ENCODE data around the gene TARS2. TPM values are rescaled to one million over a fixed set of nuclear protein-coding genes. Genes with fewer than 3 reads are reported as not detected.
A peak's percentile ranks its signal among the peaks of the same experiment; 100 is the strongest.

The TARS2 gene
- total RNA-seq, 1 experiment from 2014 or later = 40.4 TPM

- DNase-seq (ENCODE audit: extremely low read depth, low read depth) = peak; percentile 69
Measured at GRCh38 chr1:150507912-150508864, 21.0 kb downstream of the TARS2 start, which contains the start of gene ECM1. Gene ECM1 (plus strand): TSS chr1:150508109. CDS start chr1:150508210, 101 bp downstream.

GRCh38 chr1:150508982-150509381 lies 21.8 kb downstream of the TARS2 start:
- no peak for DNase-seq (ENCODE audit: extremely low read depth, low read depth)

GRCh38 chr1:150511551-150511950 lies 24.3 kb downstream of the TARS2 start:
- no peak for DNase-seq (ENCODE audit: extremely low read depth, low read depth)

- no peak for DNase-seq (ENCODE audit: extremely low read depth, low read depth)
Measured at GRCh38 chr1:150511985-150512660, 24.9 kb downstream of the TARS2 start.

GRCh38 chr1:150512846-150513245 lies 25.6 kb downstream of the TARS2 start:
- DNase-seq (ENCODE audit: extremely low read depth, low read depth) = no peak

- DNase-seq (ENCODE audit: extremely low read depth, low read depth) = no peak
Measured at GRCh38 chr1:150513351-150513791, 26.2 kb downstream of the TARS2 start.

- DNase-seq (ENCODE audit: extremely low read depth, low read depth) = no peak
Measured at GRCh38 chr1:150514260-150514659, 27.0 kb downstream of the TARS2 start.

GRCh38 chr1:150514913-150515327 lies 27.7 kb downstream of the TARS2 start:
- DNase-seq (ENCODE audit: extremely low read depth, low read depth) = no peak

GRCh38 chr1:150515328-150516049 lies 28.3 kb downstream of the TARS2 start, which contains the start of gene FALEC:
Gene FALEC (plus strand): TSS chr1:150515752.
- peak; percentile 97 for DNase-seq (ENCODE audit: extremely low read depth, low read depth)

- no peak for DNase-seq (ENCODE audit: extremely low read depth, low read depth)
Measured at GRCh38 chr1:150516050-150516591, 28.9 kb downstream of the TARS2 start.

- DNase-seq (ENCODE audit: extremely low read depth, low read depth) = no peak
Measured at GRCh38 chr1:150516616-150517015, 29.4 kb downstream of the TARS2 start.

GRCh38 chr1:150521196-150521968 lies 34.2 kb downstream of the TARS2 start:
- no peak for DNase-seq (ENCODE audit: extremely low read depth, low read depth)

- DNase-seq (ENCODE audit: extremely low read depth, low read depth) = no peak
Measured at GRCh38 chr1:150525348-150525747, 38.1 kb downstream of the TARS2 start.

- no peak for DNase-seq (ENCODE audit: extremely low read depth, low read depth)
Measured at GRCh38 chr1:150528196-150528595, 41.0 kb downstream of the TARS2 start.

- no peak for DNase-seq (ENCODE audit: extremely low read depth, low read depth)
Measured at GRCh38 chr1:150529017-150529416, 41.8 kb downstream of the TARS2 start.

- DNase-seq (ENCODE audit: extremely low read depth, low read depth) = no peak
Measured at GRCh38 chr1:150530491-150531159, 43.4 kb downstream of the TARS2 start.

- DNase-seq (ENCODE audit: extremely low read depth, low read depth) = no peak
Measured at GRCh38 chr1:150532860-150533259, 45.6 kb downstream of the TARS2 start.

GRCh38 chr1:150534002-150534401 lies 46.8 kb downstream of the TARS2 start:
- DNase-seq (ENCODE audit: extremely low read depth, low read depth) = no peak

Data from NCI-H460 (cell line).